Measurements from ENCODE around the gene PROM1. TPM values are rescaled to one million over a fixed set of nuclear protein-coding genes. Genes with fewer than 3 reads are reported as not detected.

Gene PROM1
- total RNA-seq, 1 experiment from 2014 or later, result 196 TPM

DNA sequence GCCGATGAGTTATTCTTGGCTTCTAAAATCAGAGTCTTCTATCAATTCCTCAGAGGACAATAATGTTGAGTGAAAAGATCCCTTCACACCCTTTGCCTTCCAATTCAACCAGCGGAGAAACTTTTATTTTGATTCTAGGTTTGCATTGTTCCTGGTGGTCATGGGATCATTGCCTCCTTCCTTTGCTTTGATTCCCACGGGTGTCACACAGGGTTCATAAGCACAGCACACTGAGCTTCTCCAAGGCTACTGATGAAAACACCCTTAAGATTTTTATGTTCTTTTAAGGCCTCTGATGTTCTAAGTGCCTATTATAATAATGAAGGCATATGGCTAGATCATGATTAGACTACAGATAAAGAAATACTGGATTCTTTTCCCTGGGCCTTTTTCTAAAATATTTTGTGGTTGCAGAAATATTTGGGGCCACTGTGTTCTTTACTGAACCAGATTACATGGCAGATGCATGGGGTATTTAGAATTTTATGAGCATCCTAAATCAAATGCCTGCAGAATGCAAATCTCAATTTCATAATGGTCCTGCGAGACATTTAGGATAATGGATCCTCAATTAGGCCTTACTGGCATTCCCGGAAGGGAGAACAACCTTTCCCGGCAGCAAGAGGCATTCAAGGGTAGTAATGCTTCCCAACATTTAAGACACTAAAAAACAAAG, 76.9 kb downstream of the PROM1 start:
- ChIA-PET POLR2A (no interaction called here), CTCF (no interaction called here)
- no peak for DNase-seq
- H3K4me3 ChIP-seq (ENCODE audit: low read depth, low read length), result no peak overlapping the region
- no TSS peak for BruUV-seq (replicated peaks)
- Mint-ChIP-seq H3K27me3 (ENCODE audit: insufficient read depth, unreplicated experiment) (no peaks in the 10 kb centered on the region), H3K4me1 (ENCODE audit: low read depth, unreplicated experiment) (no peaks in the 10 kb centered on the region), H3K9me3 (ENCODE audit: unreplicated experiment) (no peaks in the 10 kb centered on the region), H3K4me3 (ENCODE audit: unreplicated experiment) (no peak overlapping the region), H3K36me3 (ENCODE audit: insufficient read depth, unreplicated experiment) (peaks cover 50% of the 10 kb centered on the region), H3K27ac (ENCODE audit: unreplicated experiment) (no peak overlapping the region)
- no peaks in the 10 kb centered on the region for H3K4me1 ChIP-seq
- intact Hi-C loops (cut with micrococcal nuclease; ENCODE audit: unreplicated experiment), result no loop called here
- H3K27me3 ChIP-seq (replicated peaks; ENCODE audit: control insufficient read depth, insufficient read depth, low read length), result no peaks in the 10 kb centered on the region
- TF ChIP-seq, protein P1, sequence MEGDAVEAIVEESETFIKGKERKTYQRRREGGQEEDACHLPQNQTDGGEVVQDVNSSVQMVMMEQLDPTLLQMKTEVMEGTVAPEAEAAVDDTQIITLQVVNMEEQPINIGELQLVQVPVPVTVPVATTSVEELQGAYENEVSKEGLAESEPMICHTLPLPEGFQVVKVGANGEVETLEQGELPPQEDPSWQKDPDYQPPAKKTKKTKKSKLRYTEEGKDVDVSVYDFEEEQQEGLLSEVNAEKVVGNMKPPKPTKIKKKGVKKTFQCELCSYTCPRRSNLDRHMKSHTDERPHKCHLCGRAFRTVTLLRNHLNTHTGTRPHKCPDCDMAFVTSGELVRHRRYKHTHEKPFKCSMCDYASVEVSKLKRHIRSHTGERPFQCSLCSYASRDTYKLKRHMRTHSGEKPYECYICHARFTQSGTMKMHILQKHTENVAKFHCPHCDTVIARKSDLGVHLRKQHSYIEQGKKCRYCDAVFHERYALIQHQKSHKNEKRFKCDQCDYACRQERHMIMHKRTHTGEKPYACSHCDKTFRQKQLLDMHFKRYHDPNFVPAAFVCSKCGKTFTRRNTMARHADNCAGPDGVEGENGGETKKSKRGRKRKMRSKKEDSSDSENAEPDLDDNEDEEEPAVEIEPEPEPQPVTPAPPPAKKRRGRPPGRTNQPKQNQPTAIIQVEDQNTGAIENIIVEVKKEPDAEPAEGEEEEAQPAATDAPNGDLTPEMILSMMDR (IDR thresholded peaks at IDR 0.05; ENCODE audit: insufficient read depth in 1 of 2, low read depth in 1 of 2, low read length in 1 of 2, severe bottlenecking in 1 of 2, unreplicated experiment in 1 of 2), result no peak
- peaks cover 4% of the 10 kb centered on the region; the same call in 1 of the 2 replicates for H3K36me3 ChIP-seq (ENCODE audit: control insufficient read depth, insufficient read depth, low read length)
- H3K9me3 ChIP-seq, result no peaks in the 10 kb centered on the region

DNA sequence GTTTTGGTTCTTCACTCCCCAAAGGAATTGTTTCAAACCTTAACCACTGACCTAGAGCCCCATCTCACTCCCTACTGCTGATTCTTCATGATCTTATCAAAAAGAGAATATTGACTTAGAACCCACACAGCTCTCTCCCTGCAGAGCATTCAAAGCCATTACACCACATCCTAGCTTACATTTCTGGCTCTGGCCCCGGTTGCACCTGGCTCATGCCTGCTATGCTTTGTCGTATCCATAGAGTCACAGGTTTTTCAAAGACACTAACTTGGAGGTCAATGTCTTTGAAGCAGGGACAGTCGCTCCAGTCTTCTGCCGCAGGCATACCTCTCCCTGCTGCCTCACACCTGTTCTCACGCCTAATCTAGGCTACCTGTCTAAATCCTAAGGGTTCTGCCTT, 78.1 kb downstream of the PROM1 start:
- Histone ChIP-seq H3K36me3 (ENCODE audit: control insufficient read depth, insufficient read depth, low read length) (peaks cover 4% of the 10 kb centered on the region; the same call in 1 of the 2 replicates), H3K4me1 (no peaks in the 10 kb centered on the region), H3K4me3 (ENCODE audit: low read depth, low read length) (no peak overlapping the region), H3K27me3 (replicated peaks; ENCODE audit: control insufficient read depth, insufficient read depth, low read length) (no peaks in the 10 kb centered on the region), H3K9me3 (no peaks in the 10 kb centered on the region)
- Mint-ChIP-seq H3K4me1 (ENCODE audit: low read depth, unreplicated experiment) (no peaks in the 10 kb centered on the region), H3K27ac (ENCODE audit: unreplicated experiment) (no peak overlapping the region), H3K9me3 (ENCODE audit: unreplicated experiment) (no peaks in the 10 kb centered on the region), H3K36me3 (ENCODE audit: insufficient read depth, unreplicated experiment) (peaks cover 39% of the 10 kb centered on the region), H3K27me3 (ENCODE audit: insufficient read depth, unreplicated experiment) (no peaks in the 10 kb centered on the region), H3K4me3 (ENCODE audit: unreplicated experiment) (no peak overlapping the region)
- CTCF ChIA-PET, result no interaction called here
- intact Hi-C loops (cut with micrococcal nuclease; ENCODE audit: unreplicated experiment), result no loop called here
- TF ChIP-seq, protein P1 (IDR thresholded peaks at IDR 0.05; ENCODE audit: insufficient read depth in 1 of 2, low read depth in 1 of 2, low read length in 1 of 2, severe bottlenecking in 1 of 2, unreplicated experiment in 1 of 2), result no peak
- POLR2A ChIA-PET, result no interaction called here
- DNase-seq, result no peak
- BruUV-seq (replicated peaks), result no TSS peak

DNA sequence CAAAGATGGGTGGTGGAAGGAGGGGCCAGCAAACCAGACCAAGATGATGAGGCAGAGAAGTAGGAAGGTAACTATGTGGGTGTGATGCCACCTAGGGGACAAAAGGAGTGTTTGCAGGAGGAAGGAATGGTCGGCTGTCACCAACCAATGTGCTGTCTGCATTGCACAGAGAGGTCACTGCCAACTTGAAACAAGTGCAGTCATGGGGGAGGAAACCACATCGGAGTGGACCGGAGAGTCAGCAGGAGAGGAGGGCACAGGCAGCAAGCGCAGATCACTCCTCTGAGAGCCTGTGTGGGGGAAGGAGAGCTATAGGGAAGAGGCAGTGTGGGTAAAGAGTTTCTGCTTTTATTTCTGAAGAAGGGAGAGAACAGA, 82.4 kb downstream of the PROM1 start:
- H3K36me3 ChIP-seq (ENCODE audit: control insufficient read depth, insufficient read depth, low read length), result peaks cover 1% of the 10 kb centered on the region; the same call in 1 of the 2 replicates
- Mint-ChIP-seq H3K4me1 (ENCODE audit: low read depth, unreplicated experiment) (no peaks in the 10 kb centered on the region), H3K36me3 (ENCODE audit: insufficient read depth, unreplicated experiment) (peaks cover 18% of the 10 kb centered on the region), H3K4me3 (ENCODE audit: unreplicated experiment) (no peak overlapping the region), H3K27me3 (ENCODE audit: insufficient read depth, unreplicated experiment) (no peaks in the 10 kb centered on the region), H3K9me3 (ENCODE audit: unreplicated experiment) (no peaks in the 10 kb centered on the region), H3K27ac (ENCODE audit: unreplicated experiment) (no peak overlapping the region)
- no peak overlapping the region for H3K4me3 ChIP-seq (ENCODE audit: low read depth, low read length)
- no peaks in the 10 kb centered on the region for H3K4me1 ChIP-seq
- POLR2A ChIA-PET, result no interaction called here
- CTCF ChIA-PET, result interaction anchor here (1.4 to 2.1 kb wide), 3 partner anchors 37 to 195 kb away, joined by 4 to 11 read pairs (median 6); no protein-coding TSS in a partner anchor
- peak; percentile 56 to 64 for DNase-seq
- TF ChIP-seq, protein P1 (IDR thresholded peaks at IDR 0.05; ENCODE audit: insufficient read depth in 1 of 2, low read depth in 1 of 2, low read length in 1 of 2, severe bottlenecking in 1 of 2, unreplicated experiment in 1 of 2), result peak; percentile 58 to 74
- intact Hi-C loops (cut with micrococcal nuclease; ENCODE audit: unreplicated experiment), result loop anchor here (1.0 to 5.0 kb wide), 5 partner anchors 38 to 522 kb away; partner anchors contain the start of gene FGFBP2
- H3K9me3 ChIP-seq, result 0 out of 2 replicates have a peak, but pooled peaks cover 3% of the 10 kb centered on the region
- BruUV-seq (replicated peaks), result no TSS peak
- H3K27me3 ChIP-seq (replicated peaks; ENCODE audit: control insufficient read depth, insufficient read depth, low read length), result no peaks in the 10 kb centered on the region
